A673 (cell line): ENCODE results near the gene GABRP. TPM values are rescaled to one million over a fixed set of nuclear protein-coding genes. Genes with fewer than 3 reads are reported as not detected.

Experiments
- BruUV-seq: library from RNA; stranded (reverse); fragments of 400-500 nt; replicated peaks from 2 replicates; lab custom pipeline; 2021; lab: Mats Ljungman, UMichigan
- CTCF ChIA-PET: fragments of 300-600 bp; sonication (Branson Sonifier 250); formaldehyde crosslinking; loops from one replicate; lab custom pipeline; 2022; ENCODE audit warnings: antibody characterized with exemption; lab: Charles Lee
- POLR2A ChIA-PET: fragments of 300-600 bp; sonication (Branson Sonifier 250); formaldehyde crosslinking; loops from one replicate; lab custom pipeline; 2022; ENCODE audit warnings: antibody characterized with exemption; ENCODE audit not compliant: low non-redundant PET; lab: Charles Lee
- DNase-seq: peaks from one replicate; pipeline ENCODE4 v3.0.0-alpha.2; 2015; ENCODE audit warnings: low spot score
- H3K27ac ChIP-seq: fragments of 200-600 bp; sonication (generic); 2 replicates; pipeline ENCODE4 v1.5.1; 2016; ENCODE audit warnings: mixed run types, low read depth, mild to moderate bottlenecking, mixed read lengths, antibody characterized with exemption, low read length; ENCODE audit not compliant: poor library complexity, severe bottlenecking
- H3K27me3 ChIP-seq: fragments of 200-600 bp; sonication (generic); replicated peaks from 2 replicates; pipeline ENCODE4 v1.6.1; 2017; ENCODE audit warnings: mixed run types, low read depth, mild to moderate bottlenecking, mixed read lengths, antibody characterized with exemption, low read length; ENCODE audit not compliant: insufficient read depth, poor library complexity
- H3K36me3 ChIP-seq: fragments of 200-600 bp; sonication (generic); 2 replicates; pipeline ENCODE4 v1.6.1; 2016; ENCODE audit warnings: mixed run types, mild to moderate bottlenecking, mixed read lengths, antibody characterized with exemption, low read length; ENCODE audit not compliant: insufficient read depth, poor library complexity, severe bottlenecking
- H3K4me1 ChIP-seq: fragments of 200-600 bp; sonication (generic); 2 replicates; pipeline ENCODE4 v1.6.1; 2017; ENCODE audit warnings: mixed run types, mild to moderate bottlenecking, mixed read lengths, antibody characterized with exemption, low read length; ENCODE audit not compliant: insufficient read depth, poor library complexity, severe bottlenecking
- H3K4me3 ChIP-seq: fragments of 200-600 bp; sonication (generic); 2 replicates; pipeline ENCODE4 v1.5.1; 2016; ENCODE audit warnings: low read depth, mixed run types, mild to moderate bottlenecking, mixed read lengths, low read length; ENCODE audit not compliant: poor library complexity, severe bottlenecking
- H3K9me3 ChIP-seq: fragments of 200-600 bp; sonication (generic); 2 replicates; pipeline ENCODE4 v1.6.1; 2016; ENCODE audit warnings: mixed run types, low read depth, mild to moderate bottlenecking, mixed read lengths, antibody characterized with exemption, low read length; ENCODE audit not compliant: poor library complexity, severe bottlenecking
- EZH2 ChIP-seq: fragments of 200-600 bp; sonication (generic); IDR thresholded peaks from 2 replicates; pipeline ENCODE4 v1.6.1; 2017; ENCODE audit warnings: borderline replicate concordance, low read depth, mild to moderate bottlenecking, mixed read lengths, antibody characterized with exemption, low read length; ENCODE audit not compliant: poor library complexity, severe bottlenecking
- intact Hi-C: fragments of 100-400 bp; cut with micrococcal nuclease; formaldehyde crosslinking; loops from one replicate; pipeline ENCODE4 v1.10.0; 2022; ENCODE audit not compliant: unreplicated experiment
- total RNA-seq: library from RNA; stranded (reverse); gene quantifications from 2 replicates; pipeline ENCODE4 v1.2.3, GENCODE V29; 2021
- TF ChIP-seq, protein P1 (sequence below): fragments of 300-800, 200-600 bp; sonication (generic); conservative IDR thresholded peaks from 2 replicates; pipeline ENCODE4 v1.5.1; 2017; ENCODE audit warnings: low read depth, mild to moderate bottlenecking, antibody characterized with exemption, low read length, moderate library complexity, mixed read lengths

Gene GABRP
- total RNA-seq, 1 experiment from 2014 or later, result 0.09 TPM

DNA sequence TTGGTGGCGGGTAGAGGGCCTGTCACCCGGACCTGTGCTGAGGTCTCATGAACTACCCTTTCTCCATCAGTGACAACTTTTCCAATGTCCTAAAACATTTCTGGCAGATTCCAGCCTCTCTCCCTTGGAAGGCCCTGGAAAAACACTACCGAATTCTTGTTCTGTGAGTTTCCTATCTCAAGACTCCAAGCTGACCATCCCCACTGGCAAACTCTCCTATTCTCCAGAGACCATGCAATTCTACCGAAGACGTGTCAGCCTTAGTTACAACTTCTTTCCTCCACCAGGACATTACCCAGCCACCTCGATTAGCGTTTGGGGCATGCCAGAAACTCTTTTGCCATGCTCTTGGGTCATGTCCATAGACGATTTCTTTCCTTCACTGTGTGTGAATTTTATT lies 26.8 kb upstream of the GABRP start:
- Histone ChIP-seq H3K27ac (no peak overlapping the region), H3K27me3 (peaks cover 6% of the 10 kb centered on the region), H3K36me3 (no peaks in the 10 kb centered on the region), H3K4me3 (no peak overlapping the region), H3K9me3 (no peaks in the 10 kb centered on the region), H3K4me1 (no peaks in the 10 kb centered on the region)
- TF ChIP-seq, protein P1, sequence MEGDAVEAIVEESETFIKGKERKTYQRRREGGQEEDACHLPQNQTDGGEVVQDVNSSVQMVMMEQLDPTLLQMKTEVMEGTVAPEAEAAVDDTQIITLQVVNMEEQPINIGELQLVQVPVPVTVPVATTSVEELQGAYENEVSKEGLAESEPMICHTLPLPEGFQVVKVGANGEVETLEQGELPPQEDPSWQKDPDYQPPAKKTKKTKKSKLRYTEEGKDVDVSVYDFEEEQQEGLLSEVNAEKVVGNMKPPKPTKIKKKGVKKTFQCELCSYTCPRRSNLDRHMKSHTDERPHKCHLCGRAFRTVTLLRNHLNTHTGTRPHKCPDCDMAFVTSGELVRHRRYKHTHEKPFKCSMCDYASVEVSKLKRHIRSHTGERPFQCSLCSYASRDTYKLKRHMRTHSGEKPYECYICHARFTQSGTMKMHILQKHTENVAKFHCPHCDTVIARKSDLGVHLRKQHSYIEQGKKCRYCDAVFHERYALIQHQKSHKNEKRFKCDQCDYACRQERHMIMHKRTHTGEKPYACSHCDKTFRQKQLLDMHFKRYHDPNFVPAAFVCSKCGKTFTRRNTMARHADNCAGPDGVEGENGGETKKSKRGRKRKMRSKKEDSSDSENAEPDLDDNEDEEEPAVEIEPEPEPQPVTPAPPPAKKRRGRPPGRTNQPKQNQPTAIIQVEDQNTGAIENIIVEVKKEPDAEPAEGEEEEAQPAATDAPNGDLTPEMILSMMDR, result no peak
- no peak for TF ChIP-seq EZH2
- CTCF ChIA-PET, result no interaction called here
- intact Hi-C loops, result no loop called here
- POLR2A ChIA-PET, result no interaction called here
- no peak for DNase-seq
- no TSS peak for BruUV-seq

DNA sequence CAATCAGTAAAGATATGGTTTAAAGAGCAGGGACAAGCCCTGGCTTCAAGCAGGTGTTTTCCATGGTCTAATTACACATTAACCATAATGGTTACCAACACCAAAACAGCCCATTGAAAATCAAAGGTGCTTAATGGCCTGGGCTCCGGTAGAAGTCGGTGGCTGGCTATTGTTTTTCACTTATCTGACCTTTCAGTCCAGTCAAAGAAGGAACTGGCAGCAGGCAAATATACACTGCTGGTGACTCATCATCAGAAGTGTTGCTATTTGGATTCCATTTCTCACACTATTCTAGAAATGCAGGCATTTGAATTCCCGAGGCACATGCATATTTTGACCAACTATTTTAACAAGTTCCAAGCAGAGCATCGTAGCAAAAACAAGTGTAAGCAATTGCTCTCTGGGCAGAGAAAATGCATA lies 26.3 kb upstream of the GABRP start:
- H3K27me3 ChIP-seq, result peaks cover 6% of the 10 kb centered on the region
- no peaks in the 10 kb centered on the region for H3K36me3 ChIP-seq
- H3K4me3 ChIP-seq, result no peak overlapping the region
- H3K4me1 ChIP-seq, result no peaks in the 10 kb centered on the region
- TF ChIP-seq, protein P1, result no peak
- no peak for TF ChIP-seq EZH2
- ChIA-PET CTCF (no interaction called here), POLR2A (no interaction called here)
- no peak overlapping the region for H3K27ac ChIP-seq
- intact Hi-C loops, result no loop called here
- H3K9me3 ChIP-seq, result no peaks in the 10 kb centered on the region
- no peak for DNase-seq
- BruUV-seq, result no TSS peak

DNA sequence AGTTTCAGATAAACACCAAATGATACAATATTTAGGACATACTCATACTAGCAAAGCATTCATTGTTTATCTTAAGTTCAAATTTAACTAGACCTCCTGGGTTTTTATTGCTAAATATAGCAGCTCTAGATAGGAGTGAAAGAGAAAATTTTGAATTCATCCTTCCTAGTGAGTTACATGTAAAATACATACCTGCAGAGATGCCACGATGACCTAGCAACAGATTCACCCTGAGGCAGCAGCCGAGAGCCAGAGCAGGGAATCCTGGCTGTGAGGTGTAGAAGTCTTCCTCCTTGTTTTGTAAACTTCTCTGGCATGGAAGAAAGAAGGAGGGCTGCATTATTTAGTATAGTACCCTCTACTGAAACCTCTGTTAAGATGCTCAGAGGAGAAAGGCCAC lies 25.9 kb upstream of the GABRP start:
- no peaks in the 10 kb centered on the region for H3K36me3 ChIP-seq
- no peaks in the 10 kb centered on the region for H3K9me3 ChIP-seq
- intact Hi-C loops, result no loop called here
- H3K27ac ChIP-seq, result no peak overlapping the region
- H3K27me3 ChIP-seq, result peaks cover 6% of the 10 kb centered on the region
- TF ChIP-seq, protein P1, result no peak
- no peak for TF ChIP-seq EZH2
- POLR2A ChIA-PET, result no interaction called here
- CTCF ChIA-PET, result no interaction called here
- BruUV-seq, result no TSS peak
- H3K4me1 ChIP-seq, result no peaks in the 10 kb centered on the region
- no peak for DNase-seq
- H3K4me3 ChIP-seq, result no peak overlapping the region
